ENCODE measurements around the gene DNAJB14. TPM values are rescaled to one million over a fixed set of nuclear protein-coding genes. Genes with fewer than 3 reads are reported as not detected.

Gene DNAJB14
- total and polyA plus RNA-seq, 2 experiments from 2014 or later: 30.4 to 44.7 TPM

DNA sequence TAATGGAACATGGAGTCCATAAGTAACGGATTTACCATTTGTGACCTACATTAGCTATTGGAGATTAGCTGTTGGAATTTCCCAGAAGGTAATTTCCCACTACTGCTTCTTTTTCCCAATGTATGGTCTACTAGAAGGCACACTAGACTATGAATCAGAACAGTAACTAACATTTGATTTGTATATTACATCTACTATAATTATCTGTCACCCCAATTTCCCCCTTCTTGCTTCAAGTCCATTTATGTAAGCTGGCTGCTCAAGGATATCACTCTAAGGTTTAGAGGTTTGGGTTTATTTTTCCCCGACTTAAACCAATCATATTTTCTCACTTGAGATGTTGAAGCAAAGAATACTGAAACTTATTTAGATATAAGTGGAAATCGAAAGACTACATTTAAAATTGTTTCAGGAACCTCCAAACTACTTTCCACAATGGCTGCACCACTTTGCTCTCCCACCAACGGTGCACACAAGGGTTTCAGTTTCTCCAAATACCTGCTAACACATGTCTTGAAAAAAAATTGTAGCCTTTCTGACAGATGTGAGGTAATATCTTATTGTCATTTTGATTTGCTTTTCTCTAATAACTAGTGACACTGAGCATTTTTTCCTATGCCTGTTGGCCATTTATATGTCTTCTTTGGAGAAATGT lies 37.0 kb upstream of the DNAJB14 start:
- no peak for DNase-seq
- Histone ChIP-seq H3K4me2 (ENCODE audit: unreplicated experiment) (no peak overlapping the region), H3K9me3 (ENCODE audit: low read depth) (no peaks in the 10 kb centered on the region), H3F3A (ENCODE audit: insufficient read depth) (peaks cover 19% of the 10 kb centered on the region), H4K20me1 (ENCODE audit: insufficient read depth) (no peaks in the 10 kb centered on the region), H3K27ac (no peak overlapping the region), H2AFZ (no peak overlapping the region), H3K27me3 (replicated peaks; ENCODE audit: insufficient read depth) (no peaks in the 10 kb centered on the region), H3K36me3 (ENCODE audit: low read depth) (no peaks in the 10 kb centered on the region), H3K9me2 (ENCODE audit: insufficient read depth) (no peaks in the 10 kb centered on the region), H3K4me3 (no peak overlapping the region), H3K4me1 (ENCODE audit: insufficient read depth) (peaks cover 10% of the 10 kb centered on the region), H3K9ac (no peak overlapping the region), H3K79me2 (ENCODE audit: insufficient read depth) (no peaks in the 10 kb centered on the region)
- TF ChIP-seq EZH2phosphoT487 (IDR thresholded peaks at IDR 0.05; ENCODE audit: insufficient read depth, low read depth) (no peak), EZH2 (IDR thresholded peaks at IDR 0.05; ENCODE audit: insufficient read depth, poor library complexity, severe bottlenecking) (no peak)
- 64 to 66% methylated on average over 4 of the region's 4 CpGs for WGBS, 2 experiments (ENCODE audit: low coverage in 1 of 2, low lambda C conversion rate in 2 of 2, missing lambda C conversion rate in 2 of 2)
- in situ Hi-C loops (cut with MboI): no loop called here

DNA sequence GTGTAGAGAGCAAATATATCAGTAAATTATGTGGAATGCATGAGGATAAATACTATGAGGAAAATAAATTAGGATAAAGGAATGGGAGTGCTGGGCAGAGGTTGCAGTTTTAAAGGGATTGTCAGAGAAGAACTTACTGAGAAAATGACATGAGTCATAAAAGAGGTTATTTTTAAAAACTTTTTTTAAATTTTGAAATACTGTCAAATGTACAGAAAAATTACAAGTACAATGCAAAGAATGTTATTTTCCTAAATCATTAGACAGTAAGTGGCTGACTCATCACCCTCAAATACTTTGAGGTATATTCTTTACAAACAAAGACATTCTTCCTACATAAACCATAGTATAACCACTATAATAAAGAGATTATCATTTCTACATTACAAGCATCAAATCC lies 33.5 kb upstream of the DNAJB14 start:
- TF ChIP-seq EZH2phosphoT487 (IDR thresholded peaks at IDR 0.05; ENCODE audit: insufficient read depth, low read depth) (no peak), EZH2 (IDR thresholded peaks at IDR 0.05; ENCODE audit: insufficient read depth, poor library complexity, severe bottlenecking) (no peak)
- Histone ChIP-seq H3K9ac (no peak overlapping the region), H3K9me3 (ENCODE audit: low read depth) (no peaks in the 10 kb centered on the region), H2AFZ (no peak overlapping the region), H3K4me2 (ENCODE audit: unreplicated experiment) (no peak overlapping the region), H3K79me2 (ENCODE audit: insufficient read depth) (no peaks in the 10 kb centered on the region), H3K4me1 (ENCODE audit: insufficient read depth) (peaks cover 10% of the 10 kb centered on the region), H3K27ac (no peak overlapping the region), H3K9me2 (ENCODE audit: insufficient read depth) (no peaks in the 10 kb centered on the region), H3F3A (ENCODE audit: insufficient read depth) (peaks cover 19% of the 10 kb centered on the region), H4K20me1 (ENCODE audit: insufficient read depth) (no peaks in the 10 kb centered on the region), H3K27me3 (replicated peaks; ENCODE audit: insufficient read depth) (no peaks in the 10 kb centered on the region), H3K4me3 (no peak overlapping the region), H3K36me3 (ENCODE audit: low read depth) (no peaks in the 10 kb centered on the region)
- in situ Hi-C loops (cut with MboI): no loop called here
- DNase-seq: peak; percentile 26

DNA sequence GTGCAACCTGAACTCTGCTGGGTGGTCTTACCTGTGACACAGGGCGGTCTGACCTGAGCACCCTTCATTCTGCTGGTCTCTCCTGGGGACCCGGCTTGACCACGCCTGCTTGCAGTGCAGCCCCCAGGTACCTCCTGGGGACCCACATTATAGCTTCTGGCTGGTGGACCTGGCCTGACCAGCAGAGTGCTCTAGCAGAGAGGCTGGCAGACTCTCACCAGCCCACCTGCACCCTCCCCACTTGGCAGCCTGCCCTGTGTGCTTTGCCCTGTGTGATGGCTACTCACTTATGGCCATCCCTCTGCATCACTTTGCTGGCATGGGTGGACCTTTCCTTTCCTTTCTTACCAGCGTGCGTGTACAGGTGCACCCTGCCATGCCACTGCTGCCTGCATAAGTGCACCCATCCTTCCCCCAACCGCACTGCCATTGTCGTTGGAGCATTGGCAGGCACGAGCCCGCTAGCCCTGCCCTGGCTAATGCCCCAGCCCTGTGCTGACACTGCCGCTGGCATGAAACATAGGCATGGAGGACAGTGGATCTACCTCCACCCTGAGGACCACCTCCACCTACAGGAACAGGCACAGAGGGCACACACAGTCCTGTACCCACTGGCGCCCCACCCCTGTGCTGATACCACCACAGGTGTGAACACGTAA lies 25.2 kb upstream of the DNAJB14 start:
- Histone ChIP-seq H3F3A (ENCODE audit: insufficient read depth) (peaks cover 10% of the 10 kb centered on the region), H2AFZ (no peak overlapping the region), H3K79me2 (ENCODE audit: insufficient read depth) (no peaks in the 10 kb centered on the region), H3K27me3 (replicated peaks; ENCODE audit: insufficient read depth) (no peaks in the 10 kb centered on the region), H3K9me2 (ENCODE audit: insufficient read depth) (no peaks in the 10 kb centered on the region), H4K20me1 (ENCODE audit: insufficient read depth) (no peaks in the 10 kb centered on the region), H3K9me3 (ENCODE audit: low read depth) (no peaks in the 10 kb centered on the region), H3K4me1 (ENCODE audit: insufficient read depth) (peaks cover 20% of the 10 kb centered on the region), H3K4me3 (no peak overlapping the region), H3K9ac (no peak overlapping the region), H3K27ac (no peak overlapping the region), H3K36me3 (ENCODE audit: low read depth) (no peaks in the 10 kb centered on the region), H3K4me2 (ENCODE audit: unreplicated experiment) (no peak overlapping the region)
- TF ChIP-seq EZH2phosphoT487 (IDR thresholded peaks at IDR 0.05; ENCODE audit: insufficient read depth, low read depth) (no peak), EZH2 (IDR thresholded peaks at IDR 0.05; ENCODE audit: insufficient read depth, poor library complexity, severe bottlenecking) (no peak)
- in situ Hi-C loops (cut with MboI): no loop called here
- 90 to 91% methylated on average over 11 to 12 of the region's 12 CpGs for WGBS, 2 experiments (ENCODE audit: low coverage in 1 of 2, low lambda C conversion rate in 2 of 2, missing lambda C conversion rate in 2 of 2)
- no peak for DNase-seq

DNA sequence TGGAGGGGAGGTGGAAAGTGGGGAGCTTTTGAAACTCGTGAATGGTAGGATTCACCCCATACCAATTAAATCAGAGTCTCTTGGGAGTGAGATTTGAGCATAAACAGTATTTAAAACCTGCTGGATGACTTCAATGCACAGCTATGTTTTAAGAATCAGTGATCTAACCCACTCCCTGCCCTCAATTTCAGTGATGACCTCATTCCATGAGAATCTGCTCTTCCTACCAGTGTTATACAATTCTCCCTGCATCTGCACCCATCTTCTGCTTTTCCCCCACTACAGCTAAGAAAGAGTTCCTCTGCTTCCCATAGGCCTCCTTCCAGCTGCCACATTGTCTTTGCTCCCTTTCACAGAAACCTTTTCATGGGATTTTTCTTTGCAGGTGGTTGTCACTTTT lies 21.9 kb upstream of the DNAJB14 start:
- WGBS, 2 experiments (ENCODE audit: low coverage in 1 of 2, low lambda C conversion rate in 2 of 2, missing lambda C conversion rate in 2 of 2): 0% methylated on average over 1 of the region's 1 CpG
- Histone ChIP-seq H3K4me3 (no peak overlapping the region; the same call in 1 of the 2 replicates), H3K36me3 (ENCODE audit: low read depth) (no peaks in the 10 kb centered on the region), H3K27me3 (replicated peaks; ENCODE audit: insufficient read depth) (no peaks in the 10 kb centered on the region), H3K4me1 (ENCODE audit: insufficient read depth) (peaks cover 22% of the 10 kb centered on the region), H3F3A (ENCODE audit: insufficient read depth) (peaks cover 10% of the 10 kb centered on the region), H3K9me2 (ENCODE audit: insufficient read depth) (no peaks in the 10 kb centered on the region), H4K20me1 (ENCODE audit: insufficient read depth) (no peaks in the 10 kb centered on the region), H3K9me3 (ENCODE audit: low read depth) (no peaks in the 10 kb centered on the region), H3K27ac (peak overlapping the region; percentile 33; the same call in 1 of the 2 replicates), H3K9ac (no peak overlapping the region), H3K79me2 (ENCODE audit: insufficient read depth) (no peaks in the 10 kb centered on the region), H2AFZ (peak overlapping the region; percentile 50), H3K4me2 (ENCODE audit: unreplicated experiment) (peak overlapping the region; percentile 68)
- no peak for TF ChIP-seq EZH2 (IDR thresholded peaks at IDR 0.05; ENCODE audit: insufficient read depth, poor library complexity, severe bottlenecking)
- no peak for TF ChIP-seq EZH2phosphoT487 (IDR thresholded peaks at IDR 0.05; ENCODE audit: insufficient read depth, low read depth)
- in situ Hi-C loops (cut with MboI): no loop called here
- peak; percentile 80 for DNase-seq

Data from GM23248 (cell line).